D721Med (cell line): ENCODE results near the gene BBLN.

Experiments
- DNase-seq: peaks from one replicate; pipeline ENCODE4 v3.0.0; 2011; ENCODE audit warnings: low spot score; ENCODE audit not compliant: insufficient read length
- FAIRE-seq: peaks from 2 replicates; lab custom pipeline; 2011; peaks lifted over from hg19 to GRCh38; lab: Jason Lieb, UNC
- CTCF ChIP-seq: IDR thresholded peaks from 2 replicates; pipeline ENCODE4 v1.5.1; 2012; ENCODE audit warnings: mild to moderate bottlenecking, control low read depth; ENCODE audit not compliant: insufficient read depth; ENCODE audit errors: missing control alignments

Gene BBLN

GRCh38 chr9:128138001-128138400 is 22.1 kb upstream of the BBLN start:
- no peak for FAIRE-seq
- no peak for TF ChIP-seq CTCF
- no peak for DNase-seq

DNA sequence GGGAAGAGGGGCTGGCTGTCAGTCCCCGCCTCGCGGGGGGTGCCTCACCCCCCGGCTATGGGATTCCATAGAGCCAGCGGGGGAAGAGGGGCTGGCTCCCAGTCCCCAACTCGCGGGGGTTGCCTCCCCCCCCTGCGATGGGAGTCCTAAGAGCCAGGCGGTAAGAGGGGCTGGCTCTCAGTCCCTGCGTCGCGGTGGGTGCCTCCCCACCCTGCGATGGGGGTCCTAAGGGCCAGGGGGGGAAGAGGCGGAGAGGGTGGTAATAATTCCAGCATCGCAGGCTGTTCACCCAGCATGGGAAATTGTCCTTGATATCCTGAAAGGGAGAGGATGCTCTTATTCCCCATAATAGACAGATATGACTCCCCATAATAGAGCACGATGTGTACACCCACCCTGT is 20.4 kb upstream of the BBLN start:
- TF ChIP-seq CTCF = no peak
- FAIRE-seq (no peak), DNase-seq (no peak)

GRCh38 chr9:128141604-128142003 is 18.5 kb upstream of the BBLN start:
- FAIRE-seq (no peak), DNase-seq (no peak)
- no peak for TF ChIP-seq CTCF

DNA sequence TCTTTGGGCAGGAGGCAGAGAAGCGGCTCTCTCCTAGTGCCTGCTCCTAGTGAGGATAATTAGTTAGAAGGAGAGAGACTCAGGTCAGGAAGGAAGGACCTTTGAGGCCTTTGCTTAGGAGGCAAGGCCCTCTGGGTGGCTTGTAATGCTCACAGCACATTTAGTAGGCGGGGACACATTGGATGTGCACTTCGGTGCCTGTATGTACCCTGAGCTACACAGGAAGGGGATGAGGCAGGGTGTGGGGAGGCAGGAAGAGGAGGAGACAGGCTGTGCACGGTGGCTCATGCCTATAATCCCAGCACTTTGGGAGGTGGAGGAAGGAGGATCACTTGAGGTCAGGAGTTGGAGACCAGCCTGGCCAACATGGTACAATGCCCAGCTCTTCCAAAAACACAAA is 18.0 kb upstream of the BBLN start:
- no peak for DNase-seq
- no peak for FAIRE-seq
- no peak for TF ChIP-seq CTCF

GRCh38 chr9:128142596-128142995 is 17.5 kb upstream of the BBLN start:
- DNase-seq (no peak), FAIRE-seq (no peak)
- no peak for TF ChIP-seq CTCF

GRCh38 chr9:128143525-128144238 is 16.4 kb upstream of the BBLN start:
- DNase-seq = no peak
- FAIRE-seq = no peak
- no peak for TF ChIP-seq CTCF
